Vagina (tissue), 2 donors: Measurements from ENCODE around the gene APOBEC3F.

Source experiments
- CTCF ChIP-seq, 3 experiments: fragments of 450-650 bp in 2 of 3; fragments of 200-600 bp in 1 of 3; sonication (generic) in 1 of 3; IDR thresholded peaks; one replicate each; pipeline ENCODE4 v1.5.1; 2017 to 2019; ENCODE audit warnings: antibody characterized with exemption in 3 of 3, mild to moderate bottlenecking in 2 of 3, moderate library complexity in 2 of 3
- POLR2A ChIP-seq, 2 donors: fragments of 450-650 bp; IDR thresholded peaks; one replicate each; pipeline ENCODE4 v1.6.1; 2017; ENCODE audit warnings: antibody characterized with exemption in 2 of 2, mild to moderate bottlenecking in 2 of 2, moderate library complexity in 2 of 2

GRCh38 chr22:39055658-39056057, 15.0 kb downstream of the APOBEC3F start:
- TF ChIP-seq CTCF (IDR thresholded peaks at IDR 0.05) = no peak
- TF ChIP-seq POLR2A (IDR thresholded peaks at IDR 0.05) = no peak
